ENCODE data around the gene FOXN3.

GRCh38 chr14:89391123-89391522, 25.9 kb downstream of the FOXN3 start:
- no peak for TF ChIP-seq CTCF (IDR thresholded peaks at IDR 0.05)
- no peak for TF ChIP-seq POLR2A (IDR thresholded peaks at IDR 0.05)
